GM19324 (cell line): ENCODE measurements around the gene CCSER1.
A peak's percentile ranks its signal among the peaks of the same experiment; 100 is the strongest.
"Not testable (repeated sequence)": the region's sequence is repeated elsewhere in the genome, so short reads cannot be mapped to it uniquely, and the experiment has no call there.

Experiments
- ATAC-seq: cut with Tn5 transposase; IDR thresholded peaks from one replicate; pipeline ENCODE4 v1.9.1; 2021; ENCODE audit warnings: mild to moderate bottlenecking, moderate library complexity; ENCODE audit not compliant: unreplicated experiment, low FRiP score

The CCSER1 gene

DNA sequence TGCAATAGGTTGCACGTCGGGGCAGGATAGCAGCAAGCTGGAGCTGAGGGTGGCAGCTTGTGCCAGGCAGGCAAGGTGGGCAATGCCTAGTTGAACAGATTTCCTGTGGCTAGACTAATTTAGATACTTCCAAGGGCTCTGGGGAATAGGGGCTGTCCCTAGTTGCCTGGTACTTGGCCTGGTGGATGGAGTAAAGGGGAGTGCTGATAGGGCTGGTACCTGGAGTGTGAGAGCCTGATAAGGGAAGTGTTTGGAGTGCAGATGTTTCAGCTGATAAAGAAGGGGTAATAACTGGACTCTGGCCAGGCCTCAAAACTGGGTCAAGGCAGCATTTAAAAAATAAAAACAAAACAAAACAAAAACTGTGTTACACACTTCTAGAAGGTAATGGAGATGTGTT, 665.5 kb downstream of the CCSER1 start:
- ATAC-seq = no peak

DNA sequence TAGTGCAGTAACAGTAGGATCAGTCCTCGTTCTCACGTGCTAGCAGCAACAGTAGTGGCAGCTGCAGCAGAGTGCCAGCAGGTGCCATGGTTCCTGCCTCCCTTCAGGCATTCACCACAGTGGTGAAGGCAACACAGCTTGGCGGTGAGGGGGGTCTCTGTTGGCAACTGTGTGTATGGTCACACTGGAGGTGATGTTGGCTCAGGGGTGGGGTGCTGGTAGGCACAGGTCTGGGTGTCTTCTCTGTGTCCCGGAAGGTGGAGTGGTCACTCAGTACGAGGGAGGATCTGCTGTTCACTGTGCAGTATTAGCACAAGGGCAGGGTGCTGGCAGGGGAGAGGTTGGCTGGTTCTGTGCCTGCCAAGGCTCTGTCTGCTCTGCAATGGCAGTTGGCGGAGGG, 671.8 kb downstream of the CCSER1 start:
- ATAC-seq = no peak

DNA sequence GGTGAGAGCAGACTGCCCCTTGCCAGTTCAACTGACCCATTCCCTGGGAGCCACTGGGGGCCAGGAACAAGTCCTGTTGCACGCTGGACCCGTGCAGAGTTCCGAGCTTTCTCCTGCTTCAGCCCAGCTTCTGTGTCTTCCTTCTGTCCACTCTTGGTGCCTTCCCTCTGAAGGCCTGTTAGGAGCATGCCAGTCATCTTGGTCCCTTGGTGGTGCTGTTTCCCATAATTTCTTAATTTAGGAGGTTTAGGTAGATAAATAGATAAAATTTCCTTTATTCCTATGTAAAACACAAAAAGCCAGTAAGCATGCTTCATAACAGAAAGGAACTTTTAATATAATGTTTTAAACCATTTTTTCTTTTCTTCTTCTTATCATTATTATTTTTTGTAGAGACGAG, 672.7 kb downstream of the CCSER1 start:
- no peak for ATAC-seq

DNA sequence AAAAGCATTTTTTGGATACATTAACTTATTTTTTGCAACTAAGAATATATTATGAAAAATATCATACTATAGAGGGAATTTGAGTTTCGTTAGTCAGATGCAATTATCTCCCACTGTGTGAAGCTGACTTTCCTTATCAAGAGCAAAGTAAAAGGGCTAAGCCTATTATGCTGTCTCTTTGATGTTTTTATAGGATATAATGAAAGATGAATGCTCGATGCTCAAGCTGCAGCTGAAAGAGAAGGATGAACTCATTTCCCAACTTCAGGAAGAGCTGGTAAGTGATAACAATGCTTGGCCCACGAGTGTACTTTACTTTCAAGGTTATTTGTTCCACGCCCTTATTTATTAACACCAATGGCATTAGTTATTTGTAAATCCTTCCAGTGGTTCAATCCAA, 688.4 kb downstream of the CCSER1 start:
- no peak for ATAC-seq

DNA sequence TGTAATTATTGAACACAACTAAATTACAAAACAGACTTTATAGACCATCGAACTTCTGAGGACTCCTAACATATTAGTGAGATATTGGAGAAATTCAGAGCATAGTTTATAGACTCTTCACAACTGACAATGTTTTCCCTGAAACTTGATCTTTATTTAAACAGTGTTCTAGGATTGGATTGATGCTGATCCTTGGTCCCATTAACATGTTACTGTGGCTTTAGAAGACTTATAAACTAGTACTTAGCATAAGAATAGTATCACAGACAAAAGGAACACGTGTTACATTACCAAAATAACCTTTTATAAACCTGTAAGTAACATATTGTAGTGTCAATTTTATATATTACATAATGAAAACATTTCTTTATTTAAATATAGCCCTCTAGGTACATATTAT, 689.6 kb downstream of the CCSER1 start:
- ATAC-seq = no peak

DNA sequence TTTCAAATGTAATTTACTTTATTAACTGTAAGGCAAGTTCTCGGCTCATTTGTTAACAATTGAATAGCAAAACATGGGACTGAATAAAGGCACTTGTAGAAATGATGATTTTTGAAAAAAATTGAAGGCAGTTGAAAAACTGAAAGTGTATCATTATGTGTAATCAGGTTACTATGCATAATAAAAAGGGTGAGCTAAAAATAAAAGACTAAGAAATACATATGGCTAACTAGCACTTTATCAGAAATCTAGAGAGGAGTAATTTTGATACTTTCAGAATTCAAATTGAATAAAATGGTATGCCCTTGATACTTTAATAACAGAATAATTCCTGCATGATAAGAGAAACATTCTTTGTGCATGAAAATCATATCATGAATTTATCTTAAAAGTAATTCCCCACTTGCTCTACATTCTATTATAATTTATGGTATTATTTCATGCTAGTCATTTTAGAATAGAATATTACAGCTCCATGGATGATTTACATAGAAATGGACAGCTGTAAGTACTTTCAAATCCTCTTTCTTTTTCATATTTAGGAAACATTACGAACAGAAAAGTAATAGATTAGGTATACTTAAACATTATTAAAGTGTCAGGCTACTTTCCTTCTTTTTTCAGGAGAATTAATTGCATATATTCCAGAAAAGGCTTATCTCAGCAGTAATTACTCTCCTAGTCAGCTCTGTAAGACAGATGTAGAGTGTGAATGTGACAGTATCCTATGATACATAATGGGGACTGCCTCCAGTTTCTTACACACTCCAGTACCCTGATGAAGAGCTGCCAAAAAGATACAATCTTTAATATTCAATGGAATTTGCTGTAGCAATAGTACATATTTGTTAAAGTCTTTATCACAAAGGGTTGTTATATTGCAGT, 697.3 kb downstream of the CCSER1 start:
- peak; percentile 63 for ATAC-seq

DNA sequence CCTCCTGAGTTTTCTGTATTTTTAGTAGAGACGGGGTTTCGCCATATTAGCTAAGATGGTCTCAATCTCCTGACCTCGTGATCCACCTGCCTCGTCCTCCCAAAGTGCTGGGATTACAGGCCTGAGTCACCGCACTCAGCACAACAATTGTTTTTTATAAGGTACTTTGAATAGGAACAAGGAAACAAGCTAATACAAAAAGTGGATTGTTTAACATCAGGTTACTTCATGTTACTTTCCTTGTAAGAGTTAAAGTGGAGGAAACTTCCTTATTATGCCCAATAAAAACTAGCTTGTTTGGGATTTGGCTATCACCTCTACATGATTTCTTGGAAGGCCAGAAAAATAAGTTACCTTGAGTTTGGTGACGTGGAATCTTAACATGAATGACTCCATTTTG, 698.7 kb downstream of the CCSER1 start:
- no peak for ATAC-seq

DNA sequence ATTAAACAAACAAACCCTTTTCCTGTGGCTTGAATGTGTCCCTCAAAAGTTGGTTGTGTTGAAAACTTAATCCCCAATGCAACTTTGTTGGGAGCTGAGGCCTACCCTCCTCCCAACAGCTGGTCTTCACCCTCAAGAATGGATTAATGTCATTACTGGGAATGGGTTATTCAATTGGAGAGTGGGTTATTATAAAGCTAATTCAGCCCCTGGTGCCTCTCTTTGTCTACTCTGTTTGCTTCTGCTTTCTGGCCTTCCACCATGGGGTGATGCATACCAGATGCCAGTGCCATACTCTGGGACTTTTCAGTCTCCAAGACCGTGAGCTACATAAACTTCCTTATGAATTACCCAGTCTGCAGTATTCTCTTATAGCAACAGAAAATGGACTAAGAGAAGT, 706.5 kb downstream of the CCSER1 start:
- no peak for ATAC-seq

DNA sequence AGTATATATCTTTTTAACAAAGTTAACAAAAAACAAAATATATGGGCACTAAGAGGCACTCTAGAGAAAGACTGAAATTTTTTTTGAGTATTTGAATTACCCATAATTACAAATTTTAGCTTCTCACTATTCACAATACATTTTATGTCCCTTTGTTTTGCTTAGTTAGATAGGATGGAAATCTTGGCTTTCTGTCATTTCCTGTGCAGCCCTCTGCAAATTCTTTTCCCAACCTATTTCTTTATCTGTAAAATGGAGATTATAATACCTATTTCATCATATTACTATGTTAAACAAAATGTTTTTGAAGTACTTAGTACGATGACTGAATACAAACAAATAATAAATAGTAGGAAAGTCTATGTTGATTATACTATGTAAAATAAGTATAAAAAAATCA, 710.0 kb downstream of the CCSER1 start:
- ATAC-seq = no peak

DNA sequence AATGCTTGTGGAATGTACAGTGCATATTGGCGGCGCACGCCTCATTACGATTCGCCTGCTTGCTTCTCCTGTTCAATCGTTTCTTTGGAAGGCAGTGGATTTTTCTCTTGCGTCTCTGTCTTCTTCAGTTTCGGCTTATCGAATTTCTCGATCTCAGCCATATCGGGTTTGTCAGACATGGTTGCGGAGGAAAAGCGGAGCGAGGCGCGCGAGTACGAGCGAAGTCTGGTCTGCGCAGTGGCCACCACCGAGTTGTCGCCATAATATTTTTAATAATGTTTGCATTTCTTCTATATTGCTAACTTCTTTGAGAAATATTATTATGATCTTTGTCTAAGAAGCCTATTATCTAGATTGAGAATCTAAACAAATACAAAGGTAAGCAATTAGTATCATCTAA, 711.7 kb downstream of the CCSER1 start:
- ATAC-seq = not testable (repeated sequence)

DNA sequence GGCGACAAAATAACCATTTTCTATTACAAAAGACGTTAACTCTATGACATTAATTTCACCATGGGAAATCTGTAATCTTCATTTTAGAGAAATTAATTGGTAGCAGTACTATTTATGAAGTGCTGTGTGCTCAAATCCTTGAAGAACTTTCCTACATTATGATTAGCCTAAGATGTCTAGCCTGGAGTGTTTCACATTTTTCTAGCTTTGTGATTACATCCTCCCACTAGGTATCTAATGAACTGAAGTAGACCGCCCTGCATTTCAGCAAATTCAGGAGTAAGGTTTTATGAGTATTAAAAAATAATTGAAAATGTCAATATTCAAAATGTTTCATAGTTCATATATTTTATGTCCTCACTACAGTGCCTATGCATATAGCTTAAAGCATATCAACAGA, 713.1 kb downstream of the CCSER1 start:
- no peak for ATAC-seq

DNA sequence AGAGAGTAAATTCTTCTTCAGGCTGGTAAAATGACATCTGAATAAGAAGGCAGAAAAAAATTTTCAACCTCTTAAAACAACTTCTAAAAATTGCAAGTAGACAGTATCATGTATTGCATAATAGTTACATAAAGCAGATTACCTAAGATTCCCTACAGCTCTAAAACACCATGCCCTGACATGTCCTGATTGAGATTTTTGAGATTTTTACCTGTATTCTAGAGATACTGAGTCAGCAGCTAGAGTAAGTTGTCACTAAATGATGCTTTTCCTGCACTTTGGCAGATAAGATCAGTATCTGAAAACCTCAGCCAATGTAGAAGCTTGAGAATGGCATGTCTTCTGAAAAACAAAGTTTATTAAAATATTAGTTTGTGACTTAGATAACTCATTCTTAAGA, 713.6 kb downstream of the CCSER1 start:
- no peak for ATAC-seq

DNA sequence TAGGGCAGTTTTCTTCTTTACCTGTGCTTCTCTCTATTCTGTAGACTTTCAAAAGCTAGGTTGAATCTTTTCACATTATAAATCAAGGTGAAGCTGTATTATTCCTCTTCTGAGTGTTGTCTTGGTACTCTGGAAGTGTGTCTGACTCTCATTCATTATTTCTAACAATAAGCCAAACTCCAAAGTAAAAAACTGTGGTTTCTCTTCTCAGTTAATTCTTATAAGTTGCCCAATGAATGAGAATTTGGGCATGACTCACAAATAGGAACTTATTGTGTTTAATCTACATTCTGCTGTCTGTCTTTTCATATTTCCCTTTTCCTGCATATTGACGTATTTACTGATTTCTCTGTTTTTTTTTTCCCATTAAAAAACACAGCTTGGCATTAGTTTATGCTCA, 714.5 kb downstream of the CCSER1 start:
- no peak for ATAC-seq

DNA sequence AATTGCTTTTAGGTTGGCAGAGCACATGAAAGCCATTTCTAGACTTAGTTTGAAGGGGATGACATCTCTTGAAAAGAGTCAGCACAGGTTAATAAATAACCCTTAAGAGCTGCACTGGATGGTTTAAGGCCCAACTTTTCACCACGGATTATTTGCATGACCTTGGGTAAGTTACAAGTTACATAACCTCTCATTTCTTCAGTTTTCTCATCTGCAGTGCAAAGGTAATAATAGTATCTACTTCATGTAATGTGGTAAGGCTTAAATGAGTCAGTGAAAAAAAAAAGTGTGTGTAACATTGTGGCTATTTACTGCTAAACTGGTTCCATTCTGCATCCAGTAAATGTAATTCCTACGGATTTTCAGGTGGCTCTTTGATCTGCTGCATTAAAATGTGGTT, 715.8 kb downstream of the CCSER1 start:
- ATAC-seq = peak; percentile 99

DNA sequence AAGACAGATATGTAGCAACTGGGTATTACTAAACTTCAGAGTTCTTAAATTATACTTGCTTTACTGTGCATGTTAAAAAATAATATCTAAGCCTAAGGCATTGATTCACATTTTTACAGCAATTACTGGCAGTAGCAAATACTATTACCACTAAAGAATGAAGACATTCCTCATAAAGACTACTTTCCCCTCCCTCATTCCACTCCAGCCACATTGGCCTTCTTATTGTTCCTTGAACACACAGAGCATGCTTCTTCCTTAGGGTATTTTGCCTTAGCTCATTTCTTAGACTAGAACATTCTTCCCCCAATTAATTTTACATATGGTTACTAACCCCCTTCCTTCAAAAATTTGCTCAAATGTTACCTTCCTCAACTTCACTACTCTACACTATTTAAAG, 717.0 kb downstream of the CCSER1 start:
- no peak for ATAC-seq

DNA sequence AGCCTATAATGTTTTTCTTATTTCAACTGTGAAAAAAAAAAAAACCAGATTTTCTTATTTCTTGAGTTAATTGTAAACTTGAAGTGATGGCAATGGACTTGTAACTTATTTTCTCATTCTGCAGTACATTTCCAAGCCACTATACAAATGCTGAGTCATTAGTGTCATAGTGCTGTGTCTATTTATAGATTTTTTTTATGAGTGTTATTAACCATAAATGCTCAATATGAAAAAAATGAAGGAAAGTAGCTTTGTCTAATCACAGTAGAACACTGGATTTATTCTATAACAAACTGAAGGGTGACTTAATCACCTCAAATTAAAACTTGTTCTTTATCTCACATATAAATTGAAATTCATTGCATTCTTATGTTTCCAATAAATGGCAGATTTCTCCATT, 718.6 kb downstream of the CCSER1 start:
- ATAC-seq = no peak

DNA sequence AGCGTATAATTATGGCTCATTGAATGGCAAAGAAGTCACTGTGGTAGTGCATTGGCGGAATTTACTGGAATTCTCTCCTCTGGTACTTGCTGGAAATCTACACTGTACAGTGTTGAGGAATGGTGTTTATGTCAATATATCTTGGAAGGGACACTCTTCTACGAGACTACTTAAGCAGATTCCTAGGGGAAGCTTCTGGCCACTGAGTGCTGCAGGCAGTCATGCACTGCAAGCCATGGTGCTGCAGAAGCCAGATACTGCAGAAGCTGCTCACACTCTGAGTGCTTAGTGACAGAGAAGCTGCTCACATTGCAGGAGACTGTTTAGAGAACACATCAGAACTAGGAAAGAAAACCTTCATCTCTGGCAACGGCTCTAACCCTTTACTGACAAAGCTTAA, 725.0 kb downstream of the CCSER1 start:
- ATAC-seq = no peak

DNA sequence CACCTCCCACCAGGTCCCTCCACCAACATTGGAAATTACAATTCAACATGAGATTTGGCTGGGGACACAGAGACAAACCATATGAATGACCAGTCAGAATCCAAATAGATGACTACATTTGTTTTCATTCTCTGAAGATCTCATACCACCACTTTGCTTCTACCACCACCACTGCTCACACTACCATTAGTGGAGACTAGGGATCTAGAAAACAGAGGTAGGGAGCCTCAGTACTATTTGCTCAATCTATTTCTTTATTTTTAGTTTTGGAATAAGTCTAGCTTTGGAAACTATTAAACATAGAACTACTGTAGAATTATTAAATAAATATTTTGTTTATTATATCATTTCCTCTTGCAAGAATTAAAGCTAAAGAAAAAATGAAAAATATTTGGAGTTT, 727.9 kb downstream of the CCSER1 start:
- ATAC-seq = no peak

DNA sequence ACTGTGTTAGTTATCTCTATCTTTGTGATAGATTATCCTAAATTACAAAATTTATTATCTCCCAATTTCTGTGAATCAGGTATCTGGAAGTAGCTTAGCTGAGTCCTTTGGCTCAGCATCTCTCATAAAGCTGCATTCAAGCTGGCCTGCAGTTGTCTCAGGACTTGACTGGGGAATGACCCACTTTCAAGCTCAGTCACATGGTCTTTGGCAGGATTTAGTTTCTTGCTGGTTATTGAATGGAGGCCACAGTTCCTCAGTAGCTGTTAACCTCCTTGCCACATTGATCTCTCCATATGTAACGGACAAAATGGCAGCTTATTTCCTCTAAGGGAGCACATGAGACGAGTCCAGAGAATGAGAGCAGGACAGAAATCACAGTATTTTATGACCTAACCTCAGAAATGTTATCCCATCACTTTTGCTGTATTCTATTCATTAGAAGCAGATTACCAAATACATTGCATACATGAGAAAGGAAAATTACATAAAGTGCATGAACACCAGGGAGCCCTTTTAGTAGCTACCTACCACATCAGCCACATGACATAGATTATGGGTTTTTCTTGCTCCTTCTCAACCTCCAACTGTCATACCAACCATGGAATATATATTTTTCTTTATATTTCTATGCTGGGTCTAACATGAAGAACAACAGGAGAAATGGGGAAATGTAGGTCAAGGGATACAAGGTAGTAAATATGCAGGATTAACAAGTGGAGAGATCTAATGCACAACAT, 730.1 kb downstream of the CCSER1 start:
- no peak for ATAC-seq

DNA sequence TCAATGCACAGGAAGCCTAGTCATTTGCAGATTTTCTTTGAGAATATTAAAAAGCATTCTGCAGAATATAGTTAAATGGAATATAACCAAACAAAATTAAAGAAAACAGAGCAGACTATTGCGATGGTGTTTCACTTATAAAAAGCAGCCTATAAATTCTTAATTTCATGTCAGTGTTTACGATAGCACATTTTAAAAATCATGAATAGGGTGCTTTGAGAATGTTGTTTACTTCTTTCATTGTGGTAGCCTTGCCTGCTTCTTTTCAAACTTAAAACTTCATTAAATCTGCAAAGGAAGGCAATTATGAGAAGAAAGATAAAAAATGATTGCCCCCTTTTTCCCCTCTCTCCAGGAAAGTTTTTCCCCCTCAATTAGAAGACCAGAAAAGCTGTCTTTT, 748.6 kb downstream of the CCSER1 start:
- ATAC-seq = no peak

DNA sequence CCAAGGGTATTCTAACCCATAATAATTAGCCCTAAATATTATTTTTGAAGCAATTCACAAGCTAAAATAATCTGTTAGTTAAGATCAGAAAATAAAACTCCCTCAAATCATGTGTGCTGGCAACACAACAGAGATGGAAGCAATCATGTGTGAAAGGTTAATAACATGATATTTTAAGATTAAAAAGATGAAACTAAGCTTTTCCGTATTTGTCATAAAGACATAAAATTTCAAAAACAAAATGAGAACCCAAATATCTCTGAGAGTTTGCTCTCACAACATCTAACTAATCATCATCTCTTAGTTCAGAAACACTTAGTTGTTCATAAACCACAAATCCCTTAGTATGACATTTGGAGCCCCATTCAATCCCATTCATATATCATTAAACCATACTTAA, 749.1 kb downstream of the CCSER1 start:
- no peak for ATAC-seq

DNA sequence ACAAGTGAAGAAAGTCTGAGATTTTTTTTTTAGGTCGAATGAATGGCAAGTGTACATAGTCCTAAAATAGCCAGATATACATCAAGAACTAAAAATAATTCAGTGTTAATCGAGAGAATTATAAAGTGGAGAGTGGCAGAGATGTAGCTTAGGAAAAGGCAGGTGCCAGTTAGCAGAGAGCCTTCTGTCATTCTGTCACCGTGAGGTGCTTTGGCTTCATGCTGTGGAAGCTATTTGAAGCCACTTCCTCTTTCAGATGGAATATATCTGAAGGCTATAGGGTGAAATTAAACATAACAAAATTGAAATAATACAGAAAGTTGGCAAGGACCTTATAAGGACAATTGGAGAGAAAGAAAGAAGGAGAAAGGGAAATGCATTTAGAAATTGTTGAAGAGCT, 756.3 kb downstream of the CCSER1 start:
- no peak for ATAC-seq
